Activated CD4-positive, alpha-beta T cell treated with anti-CD3 and anti-CD28 coated beads, Interleukin-2, Interleukin-4, amounts not matched to agents 100 ng/mL and 50 ng/mL, durations not matched to agents 16 hours and 8 hours (primary cell): ENCODE results near the gene FUOM.

Experiments
- DNase-seq: peaks from one replicate; pipeline ENCODE4 v3.0.0-alpha.2; 2020; ENCODE audit warnings: low spot score

Gene FUOM, protein sequence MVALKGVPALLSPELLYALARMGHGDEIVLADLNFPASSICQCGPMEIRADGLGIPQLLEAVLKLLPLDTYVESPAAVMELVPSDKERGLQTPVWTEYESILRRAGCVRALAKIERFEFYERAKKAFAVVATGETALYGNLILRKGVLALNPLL

DNA sequence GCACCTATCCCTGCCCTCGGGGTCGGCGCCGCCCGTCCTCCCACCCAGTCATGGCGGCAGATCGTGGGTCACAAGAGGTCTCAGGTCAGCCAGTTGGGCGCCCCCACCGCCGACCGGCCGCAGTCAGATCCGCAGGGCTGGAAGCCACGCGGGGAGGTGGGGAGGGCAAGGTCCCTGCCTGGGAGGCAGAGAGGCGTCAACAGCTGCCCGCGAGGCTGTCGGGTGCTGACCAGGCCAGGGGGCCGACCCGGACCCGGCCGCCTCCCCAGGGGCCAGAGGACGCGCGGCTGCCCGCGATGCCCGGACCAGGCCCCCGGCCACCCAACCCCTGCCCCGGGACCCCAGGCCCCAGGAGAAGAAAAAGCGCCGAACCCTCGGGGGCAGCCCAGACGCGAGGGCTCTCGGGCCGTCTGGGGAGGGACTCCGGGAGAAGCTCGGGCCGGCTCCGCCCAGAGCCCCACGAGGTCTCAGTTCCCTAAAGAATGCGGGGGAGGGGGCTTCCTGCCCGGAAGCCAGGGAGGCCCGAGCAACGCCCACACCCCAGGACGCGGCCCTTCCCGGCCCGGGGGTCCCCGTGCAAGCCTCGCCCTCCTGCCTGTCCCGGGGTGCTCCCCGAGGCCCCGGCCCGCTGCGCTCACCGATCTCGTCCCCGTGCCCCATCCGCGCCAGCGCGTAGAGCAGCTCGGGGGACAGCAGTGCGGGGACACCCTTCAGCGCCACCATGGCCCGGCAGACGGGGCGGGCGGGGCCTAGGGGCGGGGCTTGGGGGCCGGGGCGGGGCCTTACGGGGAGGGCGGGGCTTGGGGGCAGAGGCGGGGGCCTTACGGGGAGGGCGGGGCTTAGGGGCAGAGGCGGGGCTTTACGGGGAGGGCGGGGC lies at the start of gene FUOM:
FUOM (minus strand) TSS at position 735 of the 877 bp plus-strand sequence; CDS start at position 723, 12 bp downstream.
- DNase-seq: peak; percentile 59

DNA sequence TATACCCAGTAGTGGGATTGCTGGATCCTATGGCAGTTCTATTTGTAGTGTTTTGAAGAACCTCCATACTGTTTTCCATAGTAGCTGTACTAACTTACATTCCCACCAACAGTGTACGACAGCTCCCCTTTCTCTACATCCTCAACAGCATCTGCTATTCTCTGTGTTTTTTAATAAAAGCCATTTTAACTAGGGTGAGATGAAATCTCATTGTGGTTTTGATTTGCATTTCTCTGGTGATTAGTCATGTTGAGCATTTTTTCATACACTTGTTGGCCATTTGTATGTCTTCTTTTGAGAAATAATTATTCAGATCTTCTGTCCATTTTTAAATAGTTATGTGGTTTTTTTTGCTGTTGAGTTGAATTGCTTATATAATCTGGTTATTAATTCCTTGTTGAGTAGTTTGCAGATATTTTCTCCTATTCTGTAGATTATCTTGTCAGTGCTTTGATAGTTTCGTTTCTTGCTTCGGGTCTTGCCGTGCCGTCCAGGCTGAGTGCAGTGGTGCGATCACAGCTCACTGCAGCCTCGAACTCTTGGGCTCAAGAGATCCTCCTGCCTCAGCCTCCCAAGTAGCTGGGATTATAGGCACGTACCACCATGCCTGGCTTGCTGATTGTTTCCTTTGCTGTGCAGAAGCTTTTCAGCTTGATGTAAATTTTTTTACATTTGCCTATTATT lies 48.2 kb upstream of the FUOM start:
- no peak for DNase-seq

DNA sequence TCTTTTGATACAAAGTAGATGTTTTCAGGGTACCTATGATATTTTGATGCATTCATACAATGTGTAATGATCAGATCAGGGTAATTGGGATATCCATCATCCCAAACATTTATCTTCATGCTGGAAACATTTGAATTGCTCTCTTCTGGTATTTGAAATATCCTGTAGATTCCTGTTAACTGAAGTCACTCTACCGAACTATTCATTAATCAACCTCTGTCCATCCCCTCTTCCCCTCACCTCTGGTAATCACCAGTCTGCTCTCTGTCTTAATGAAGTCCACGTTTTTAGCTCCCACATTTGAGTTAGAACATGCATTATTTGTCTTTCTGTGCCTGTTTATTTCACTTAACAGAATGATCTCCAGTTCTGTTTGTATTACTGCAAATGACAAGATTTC lies 47.5 kb upstream of the FUOM start:
- no peak for DNase-seq

DNA sequence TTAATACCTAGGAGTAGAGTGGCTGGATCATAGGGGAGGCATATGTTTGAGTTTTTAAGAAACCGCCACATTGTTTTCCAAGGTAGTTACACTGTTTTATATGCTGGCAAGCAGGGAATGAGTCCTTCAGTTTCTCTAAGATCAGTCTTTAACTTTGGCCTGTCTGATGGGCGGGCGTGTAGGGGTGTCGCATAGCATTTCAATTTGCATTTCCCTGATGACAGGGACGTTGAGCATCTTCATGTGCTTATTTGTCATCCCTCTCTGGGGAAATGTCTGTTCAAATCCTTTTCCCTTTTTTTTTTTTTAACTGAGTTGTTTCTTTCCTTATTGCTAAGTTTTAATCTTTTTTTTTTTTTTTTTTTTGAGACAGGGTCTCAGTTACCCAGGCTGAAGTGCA lies 46.0 kb upstream of the FUOM start:
- DNase-seq: no peak

GRCh38 chr10:133403359-133403758 lies 45.5 kb upstream of the FUOM start:
- DNase-seq: no peak

DNA sequence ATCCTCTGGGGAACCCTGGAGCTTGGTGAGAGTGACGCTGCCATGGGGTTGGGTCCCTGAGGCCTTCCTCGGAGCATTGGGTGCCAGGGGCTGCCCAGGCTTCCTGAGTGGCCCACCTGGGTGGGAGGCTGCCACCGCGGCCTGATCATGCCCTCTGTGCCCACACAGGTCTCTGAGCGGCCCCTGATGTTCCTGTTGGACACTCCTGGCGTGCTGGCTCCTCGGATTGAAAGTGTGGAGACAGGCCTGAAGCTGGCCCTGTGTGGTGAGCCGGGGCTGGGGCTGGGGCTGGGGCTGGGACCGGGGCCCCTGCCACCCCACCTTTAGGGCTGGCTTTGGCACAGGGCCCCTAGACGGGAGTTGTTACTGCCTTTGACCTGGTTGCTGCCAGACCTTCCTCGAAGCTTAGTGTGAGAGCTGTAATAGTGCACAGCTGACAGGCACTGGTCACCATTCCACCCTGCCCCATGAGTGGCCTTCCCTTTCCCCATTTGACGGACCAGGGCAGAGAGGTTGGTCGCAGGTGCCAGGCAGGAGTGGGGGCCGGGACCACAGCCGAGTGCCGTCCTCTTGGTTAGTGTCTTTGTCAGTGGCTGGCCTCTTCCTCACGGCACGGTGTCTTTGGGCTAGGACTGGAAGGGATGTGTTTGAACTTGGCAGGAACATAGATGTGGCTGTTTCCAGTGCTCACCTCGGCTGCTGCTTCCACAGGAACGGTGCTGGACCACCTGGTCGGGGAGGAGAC lies 44.3 kb upstream of the FUOM start:
- no peak for DNase-seq

- no peak for DNase-seq
These were observed 43.7 kb upstream of the FUOM start for GRCh38 chr10:133401500-133401899.

DNA sequence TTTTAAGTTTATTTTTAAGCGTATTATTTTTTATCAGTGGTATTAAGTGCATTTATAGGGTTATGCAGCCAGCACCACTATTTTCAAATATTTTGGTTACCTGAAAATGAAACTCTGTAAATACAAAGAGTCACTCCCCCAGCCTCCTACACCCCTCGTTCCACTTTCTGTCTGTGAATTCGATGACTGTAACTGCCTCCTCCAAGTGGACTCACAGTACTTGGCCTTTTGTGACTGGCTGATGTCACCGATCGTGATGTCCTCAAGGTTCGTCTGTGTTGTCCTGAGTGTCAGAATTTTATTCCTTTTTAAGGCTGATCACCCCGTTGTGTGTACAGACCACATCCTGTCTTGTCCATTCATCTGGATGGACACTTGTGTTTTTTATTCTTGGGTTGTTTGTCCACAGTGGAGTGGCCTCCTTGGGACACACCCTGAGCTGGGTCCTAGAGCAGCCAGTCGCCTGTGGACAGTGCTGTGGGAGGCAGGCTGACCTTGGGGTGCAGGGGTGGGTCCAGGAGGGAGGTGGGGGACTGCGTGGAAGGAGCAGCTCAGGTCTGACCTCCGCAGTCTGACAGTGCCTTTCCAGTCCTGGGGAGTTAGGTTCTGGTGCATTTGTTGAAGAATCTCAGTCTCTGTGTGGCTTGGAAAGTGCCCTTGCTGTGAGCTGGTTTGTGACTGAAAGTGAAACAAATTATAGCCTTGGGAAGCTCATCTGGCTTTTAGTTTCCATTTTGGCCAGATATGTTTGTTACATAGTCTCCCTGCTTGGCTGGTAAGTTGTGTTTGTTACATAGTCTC lies 43.0 kb upstream of the FUOM start:
- DNase-seq: no peak

GRCh38 chr10:133399123-133399601 lies 41.3 kb upstream of the FUOM start:
- DNase-seq: no peak

DNA sequence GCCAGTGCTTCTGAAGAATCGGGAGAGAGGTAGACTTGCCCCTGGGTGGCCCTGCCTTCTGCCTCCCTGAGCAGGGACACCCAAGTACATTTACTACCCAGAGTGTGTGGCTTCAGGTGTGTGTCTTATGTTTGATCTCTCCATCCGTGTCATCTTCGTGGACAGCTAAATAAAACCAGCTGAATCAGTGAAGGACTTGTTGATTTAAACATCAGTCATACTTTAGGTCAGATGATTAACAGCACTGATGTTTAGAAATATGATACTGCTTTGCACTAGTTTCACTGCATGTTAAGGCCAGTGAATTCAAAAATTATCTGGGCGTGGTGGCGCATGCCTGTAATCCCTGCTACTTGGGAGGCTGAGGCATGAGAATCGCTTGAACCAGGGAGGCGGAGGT lies 40.1 kb upstream of the FUOM start:
- DNase-seq: no peak

- no peak for DNase-seq
These were observed 38.3 kb upstream of the FUOM start for GRCh38 chr10:133396035-133396624.

- DNase-seq: no peak
These were observed 37.0 kb upstream of the FUOM start for GRCh38 chr10:133394801-133395221.

- DNase-seq: peak; percentile 97
These were observed 36.3 kb upstream of the FUOM start, which contains the start of gene MTG1 for GRCh38 chr10:133394064-133394663. Gene MTG1 (plus strand): TSS chr10:133394157. CDS start chr10:133394221, 64 bp downstream.

DNA sequence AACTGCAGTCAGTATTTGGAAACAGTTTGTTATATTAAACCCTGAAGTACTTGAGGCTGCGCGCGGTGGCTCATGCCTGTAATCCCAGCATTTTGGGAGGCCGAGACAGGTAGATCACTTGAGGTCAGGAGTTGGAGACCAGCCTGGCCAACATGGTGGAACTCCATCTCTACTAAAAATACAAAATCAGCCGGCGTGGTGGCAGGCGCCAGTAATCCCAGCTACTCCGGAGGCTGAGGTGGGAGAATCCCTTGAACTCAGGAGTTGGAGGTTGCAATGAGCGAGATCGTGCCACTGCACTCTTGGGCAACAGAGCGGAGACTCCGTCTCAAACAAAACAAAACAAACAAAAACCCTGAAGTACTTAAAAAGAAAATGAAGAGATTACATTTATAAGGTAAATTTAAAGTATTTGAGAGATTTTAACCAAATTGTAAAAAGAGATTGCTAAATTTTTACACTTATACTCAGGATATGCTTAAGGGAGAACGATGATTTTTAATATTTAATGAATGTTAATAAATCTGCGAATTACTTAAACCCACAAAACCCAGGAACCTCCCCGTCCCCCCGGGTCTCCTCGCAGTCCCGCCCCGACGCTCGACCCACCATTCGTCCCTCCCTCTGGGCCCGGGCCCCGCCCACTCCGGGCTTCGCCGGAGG lies 35.7 kb upstream of the FUOM start:
- no peak for DNase-seq

GRCh38 chr10:133391761-133392518 lies 34.1 kb upstream of the FUOM start:
- no peak for DNase-seq

DNA sequence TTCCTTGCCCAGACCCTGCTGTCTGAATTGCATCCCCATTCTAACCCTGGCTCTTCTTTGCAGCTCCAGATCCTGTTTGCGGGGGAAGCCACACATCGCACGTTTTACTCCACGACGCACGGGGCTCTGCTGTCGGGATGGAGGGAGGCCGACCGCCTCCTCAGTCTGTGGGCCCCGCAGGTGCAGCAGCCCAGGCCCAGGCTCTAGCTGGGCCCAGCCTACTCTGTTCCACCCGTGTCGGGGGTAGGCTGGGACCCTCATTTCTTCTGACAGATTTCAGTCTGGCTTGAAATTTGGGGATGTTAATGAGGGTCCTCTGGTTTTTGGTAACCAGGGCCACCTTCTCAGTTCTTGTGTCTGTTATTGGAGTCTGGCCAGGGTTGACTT lies 33.4 kb upstream of the FUOM start:
- no peak for DNase-seq

DNA sequence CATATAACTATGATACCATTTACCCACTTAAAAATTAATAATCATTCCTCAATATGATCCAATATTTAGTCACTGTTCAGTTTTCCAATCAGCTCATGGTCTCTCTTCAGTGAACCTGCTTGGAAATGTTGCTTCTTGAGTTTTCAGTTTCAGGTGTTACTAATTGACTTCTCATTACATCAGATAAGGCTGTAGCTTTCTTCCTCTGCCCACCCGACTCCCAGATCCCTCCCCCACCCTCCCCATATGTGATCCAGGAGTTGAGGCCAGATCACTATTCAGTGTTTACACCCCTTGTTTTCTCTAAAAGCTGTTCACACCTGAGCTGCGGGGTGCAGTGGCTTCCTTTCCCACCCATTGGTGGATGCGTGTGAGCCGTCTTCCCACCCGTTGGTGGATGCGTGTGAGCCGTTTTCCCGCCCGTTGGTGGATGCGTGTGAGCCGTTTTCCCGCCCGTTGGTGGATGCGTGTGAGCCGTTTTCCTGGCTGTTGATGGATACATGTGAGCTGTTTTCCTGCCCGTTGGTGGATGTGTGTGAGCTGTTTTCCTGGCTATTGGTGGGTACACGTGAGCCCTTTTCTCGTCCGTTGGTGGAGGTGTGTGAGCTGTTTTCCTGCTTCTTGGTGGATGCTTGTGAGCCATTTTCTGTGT lies 32.9 kb upstream of the FUOM start:
- DNase-seq: no peak

DNA sequence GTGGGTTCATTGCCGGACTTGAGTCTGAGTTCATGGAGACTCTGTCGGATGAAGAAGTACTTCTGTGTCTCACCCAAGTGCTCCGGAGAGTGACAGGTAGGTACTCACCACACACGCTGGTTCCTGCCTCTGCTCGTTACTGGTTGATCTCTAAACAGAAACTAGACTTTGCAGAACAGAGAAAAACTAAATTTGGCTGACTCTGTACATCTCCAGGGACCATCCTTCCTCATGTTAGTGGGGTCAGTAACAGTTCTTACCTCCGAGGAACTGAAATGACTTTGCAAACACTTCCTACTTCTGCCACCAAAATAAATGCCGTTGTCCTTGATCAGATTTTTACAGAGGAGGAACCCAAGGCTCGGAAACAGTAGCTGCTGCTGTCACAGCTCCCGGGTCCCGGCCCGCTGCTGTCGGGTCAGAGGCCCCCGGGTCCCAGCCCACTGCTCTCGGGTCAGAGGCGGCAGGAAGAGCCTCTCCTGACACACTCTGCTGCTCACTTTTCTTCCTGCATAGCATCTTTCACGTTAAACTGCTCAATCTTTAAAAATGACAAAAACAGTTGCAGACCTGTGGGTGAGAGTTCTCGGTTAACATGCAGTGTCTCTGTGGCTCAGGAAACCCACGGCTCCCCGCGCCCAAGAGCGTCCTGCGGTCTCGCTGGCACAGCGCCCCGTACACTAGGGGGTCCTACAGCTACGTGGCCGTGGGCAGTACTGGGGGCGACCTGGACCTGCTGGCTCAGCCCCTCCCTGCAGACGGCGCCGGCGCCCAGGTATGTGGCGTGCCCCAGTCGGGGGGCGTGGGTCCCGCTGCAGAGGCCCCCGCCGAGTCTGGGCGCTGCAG lies 31.4 kb upstream of the FUOM start:
- DNase-seq: peak; percentile 57
